Small intestine (tissue), 16 donors: Measurements from ENCODE around the gene TDRD3. TPM values are rescaled to one million over a fixed set of nuclear protein-coding genes. Genes with fewer than 3 reads are reported as not detected.

Experiments used
- DNase-seq, 2 donors: peaks; one replicate each; pipeline versions ENCODE4 v3.0.0 to v3.0.0-alpha.2; 2013
- FAIRE-seq: peaks from 2 replicates; lab custom pipeline; 2012; peaks lifted over from hg19 to GRCh38; lab: Jason Lieb, UNC
- H3K27ac ChIP-seq, 3 donors: one replicate each; pipeline ENCODE4 v1.5.1; 2013; ENCODE audit warnings: low read length in 2 of 3, mild to moderate bottlenecking in 2 of 3, control low read depth in 1 of 3, inconsistent platforms in 1 of 3, low read depth in 1 of 3, moderate library complexity in 1 of 3
- H3K27me3 ChIP-seq, 3 donors: one replicate each; pipeline ENCODE4 v1.6.1; 2013; ENCODE audit warnings: low read length in 3 of 3, inconsistent platforms in 1 of 3; ENCODE audit not compliant: control insufficient read depth in 3 of 3, insufficient read depth in 3 of 3
- H3K36me3 ChIP-seq, 3 donors: one replicate each; pipeline ENCODE4 v1.6.1; 2013; ENCODE audit warnings: low read length in 3 of 3, inconsistent platforms in 1 of 3, low read depth in 1 of 3, mild to moderate bottlenecking in 1 of 3, moderate library complexity in 1 of 3; ENCODE audit not compliant: control insufficient read depth in 3 of 3, insufficient read depth in 2 of 3
- H3K4me1 ChIP-seq, 3 donors: one replicate each; pipeline ENCODE4 v1.6.1; 2013; ENCODE audit warnings: low read length in 2 of 3, inconsistent platforms in 1 of 3, low read depth in 1 of 3, mild to moderate bottlenecking in 1 of 3, moderate library complexity in 1 of 3; ENCODE audit not compliant: control insufficient read depth in 3 of 3, insufficient read depth in 2 of 3
- H3K4me3 ChIP-seq, 3 donors: one replicate each; pipeline ENCODE4 v1.5.1; 2013; ENCODE audit warnings: low read length in 3 of 3, control low read depth in 1 of 3, inconsistent platforms in 1 of 3, low read depth in 1 of 3, mild to moderate bottlenecking in 1 of 3, moderate library complexity in 1 of 3
- H3K9me3 ChIP-seq, 2 donors: one replicate each; pipeline ENCODE4 v1.6.1; 2013; ENCODE audit warnings: low read depth in 1 of 2, low read length in 1 of 2; ENCODE audit not compliant: control insufficient read depth in 2 of 2, insufficient read depth in 1 of 2
- WGBS, 3 donors: extraction: QIAGEN DNeasy Blood & Tissue Kit; methylation state at CpG; one replicate each; pipeline ENCODE4 v1.1.7; 2013; 5-methylcytosine and 5-hydroxymethylcytosine counted together
- long read RNA-seq, 10 donors: transcript quantifications; one replicate each; lab custom pipeline, GENCODE V29; 2026
- polyA plus RNA-seq, 4 donors: library from polyadenylated mRNA; stranded (reverse) in 3 of 4; unstranded in 1 of 4; fragments of 200-250 nt in 3 of 4; fragments of 120-200 nt in 1 of 4; gene quantifications; one replicate each; pipeline versions ENCODE4 v1.2.1 to v1.2.3, GENCODE V29; 2013
- donor health status: healthy with polysubstance abuse.
- donor health status: control.
- donor health status: control.
- donor health status: Bipolar disorder and iron deficiency.
- donor health status: healthy.

Gene TDRD3
- polyA plus RNA-seq: 10 to 100 TPM in 3 of 4 donors, 1 to 10 TPM in 1; 10.0 to 21.7 (median 10.1) TPM
- long read RNA-seq, donor 1: 0 reads
- long read RNA-seq, donor 2: 0 reads
- long read RNA-seq, donor 3: 0 reads
- long read RNA-seq, donor 4: 0 reads
- long read RNA-seq, donor 5, partial matches to known transcripts: 0 of 1 reads
- long read RNA-seq, donor 5, other reads (novel, unspliced or antisense): 0 of 1 reads
- long read RNA-seq, donor 6, partial matches to known transcripts: 0 of 1 reads
- long read RNA-seq, donor 6, other reads (novel, unspliced or antisense): 0 of 1 reads
- long read RNA-seq, donor 7: 0 reads
- long read RNA-seq, donor 8, partial matches to known transcripts: 0 of 1 reads
- long read RNA-seq, donor 8, other reads (novel, unspliced or antisense): 0 of 1 reads
- long read RNA-seq, donor 9: 0 reads
- long read RNA-seq, donor 10: 0 reads

DNA sequence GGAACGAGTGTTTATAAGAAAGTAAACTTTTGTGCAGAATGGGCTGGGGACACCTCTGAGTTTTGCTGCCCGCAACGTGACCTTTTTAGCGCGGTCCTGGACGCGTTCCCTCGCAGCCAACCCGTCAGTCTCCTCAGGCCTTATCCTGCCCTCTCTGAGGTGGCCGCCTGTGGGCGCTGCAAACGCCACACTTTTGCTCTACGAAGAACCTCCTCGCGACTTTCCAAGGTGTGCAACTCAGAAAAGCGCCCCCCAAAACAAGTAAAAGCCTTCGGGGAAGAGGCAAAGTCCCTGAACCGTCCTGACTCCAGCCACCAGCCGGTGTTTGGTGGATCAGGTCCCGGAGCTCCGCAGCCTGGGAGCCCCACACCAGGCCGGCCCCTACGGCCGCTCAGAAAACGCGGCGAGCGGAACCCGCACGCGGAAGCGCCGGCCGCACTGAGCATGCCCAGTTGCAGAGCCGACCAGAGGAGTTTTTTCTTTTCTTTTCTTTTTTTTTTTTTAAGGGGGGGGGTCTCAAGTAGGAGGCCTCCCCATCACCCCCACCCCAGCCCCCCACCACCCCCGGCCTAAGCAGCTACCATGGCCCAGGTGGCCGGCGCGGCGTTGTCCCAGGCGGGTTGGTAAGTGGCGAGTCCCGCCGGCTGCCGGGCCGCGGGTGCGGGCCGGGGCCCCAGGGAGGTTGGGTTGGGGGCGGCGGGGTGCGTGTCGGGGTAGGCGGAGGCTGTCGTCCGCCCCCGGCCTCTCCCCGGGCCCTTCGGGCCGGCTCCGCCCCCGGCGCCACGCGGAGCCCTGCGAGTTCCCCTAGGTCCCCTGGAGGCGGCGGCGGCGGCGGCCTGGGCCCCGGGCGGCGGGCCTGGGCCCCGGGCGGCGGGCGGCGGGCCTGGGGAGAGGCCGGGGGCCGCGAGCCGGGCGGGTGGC is at the start of gene TDRD3:
TDRD3 (plus strand) TSS at position 438 of the 921 bp plus-strand sequence; CDS start at position 583, 145 bp downstream.
- 0 to 1% (median 0%) methylated on average over 48 to 84 of the region's 84 CpGs for WGBS, 3 donors
- DNase-seq (peak; percentile 86 to 94), FAIRE-seq (no peak)
- H3K27me3 ChIP-seq: no peaks in the 10 kb centered on the region
- peak within 1 kb of the TSS; percentile 95 to 99 (median 99) for H3K27ac ChIP-seq
- H3K36me3 ChIP-seq: no peaks in the 10 kb centered on the region
- peak within 1 kb of the TSS; percentile 76 to 85 (median 81) for H3K4me3 ChIP-seq
- no peaks in the 10 kb centered on the region for H3K9me3 ChIP-seq
- peaks cover 4 to 12% (median 7%) of the 10 kb centered on the region in 3 donors for H3K4me1 ChIP-seq

DNA sequence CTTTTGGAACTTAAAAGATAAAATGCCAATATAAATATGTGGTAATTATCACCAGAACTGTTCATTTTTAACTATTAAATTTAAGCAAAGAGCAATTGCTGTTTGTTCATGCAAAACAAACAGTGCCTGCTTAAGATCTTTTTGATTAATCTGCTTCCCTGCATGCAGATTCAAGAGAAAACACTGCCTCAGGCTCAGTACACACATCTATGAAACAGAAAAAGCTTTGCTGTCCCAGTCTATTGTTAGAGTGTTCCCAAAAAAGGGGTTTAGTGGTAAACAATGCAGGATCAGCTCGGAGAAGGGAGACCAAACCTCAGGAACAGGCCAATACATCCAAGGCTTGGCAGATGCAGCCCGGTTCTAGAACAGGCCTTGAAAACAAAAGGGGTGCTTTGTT is 49.3 kb upstream of the TDRD3 start:
- FAIRE-seq (no peak), DNase-seq (no peak)
- Histone ChIP-seq H3K36me3 (no peaks in the 10 kb centered on the region), H3K9me3 (no peaks in the 10 kb centered on the region), H3K27ac (no peak overlapping the region), H3K27me3 (peaks cover 0 to 3% (median 0%) of the 10 kb centered on the region in 3 donors), H3K4me3 (no peak overlapping the region), H3K4me1 (no peaks in the 10 kb centered on the region)
- 75 to 83% (median 78%) methylated on average over 2 of the region's 2 CpGs for WGBS, 3 donors

DNA sequence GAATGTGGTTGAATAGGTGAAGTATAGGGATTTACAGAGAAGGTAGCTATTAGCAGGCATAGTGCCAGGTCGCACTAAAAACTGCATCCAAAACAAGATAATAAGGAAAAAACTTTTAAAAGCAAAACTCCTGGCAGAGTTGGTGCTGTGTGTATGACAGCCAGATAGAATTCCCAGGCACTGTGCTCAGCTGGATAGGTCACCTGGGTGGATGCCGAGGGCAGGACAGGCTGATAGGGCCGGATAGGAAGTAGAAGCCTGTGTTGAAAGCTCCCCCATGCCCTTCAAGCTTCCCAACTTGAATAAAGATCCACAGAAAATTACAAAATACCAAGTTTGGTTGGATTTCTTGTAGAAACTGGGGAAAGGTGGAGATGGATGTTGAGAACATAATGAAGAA is 48.9 kb upstream of the TDRD3 start:
- Histone ChIP-seq H3K36me3 (no peaks in the 10 kb centered on the region), H3K27ac (no peak overlapping the region), H3K4me3 (no peak overlapping the region), H3K4me1 (no peaks in the 10 kb centered on the region), H3K9me3 (no peaks in the 10 kb centered on the region), H3K27me3 (peaks cover 0 to 3% (median 0%) of the 10 kb centered on the region in 3 donors)
- no peak for FAIRE-seq
- 70 to 81% (median 74%) methylated on average over 3 of the region's 3 CpGs for WGBS, 3 donors
- no peak for DNase-seq

DNA sequence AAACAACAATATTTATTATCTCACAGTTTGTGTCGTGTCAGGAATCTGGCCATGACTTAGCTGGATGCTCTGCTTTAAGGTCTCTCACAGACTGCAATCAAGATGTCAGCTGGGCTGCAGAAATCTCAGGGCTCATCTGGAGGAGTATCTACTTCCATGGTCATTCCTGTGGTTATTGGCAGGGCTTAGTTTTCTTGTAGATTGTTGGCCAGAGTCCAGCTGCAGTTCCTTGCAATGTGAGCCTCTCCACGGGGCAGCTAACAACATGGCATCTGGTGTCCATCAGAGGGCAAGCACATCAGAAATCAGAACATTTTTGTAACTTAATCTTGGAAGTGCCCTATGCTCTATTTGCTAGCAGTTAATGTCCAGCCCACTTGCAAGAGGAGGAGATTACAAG is 45.7 kb upstream of the TDRD3 start:
- no peaks in the 10 kb centered on the region for H3K27me3 ChIP-seq
- DNase-seq (no peak), FAIRE-seq (no peak)
- 46 to 56% (median 46%) methylated on average over 2 of the region's 2 CpGs for WGBS, 3 donors
- no peak overlapping the region for H3K4me3 ChIP-seq
- H3K9me3 ChIP-seq: no peaks in the 10 kb centered on the region
- no peak overlapping the region for H3K27ac ChIP-seq
- H3K36me3 ChIP-seq: no peaks in the 10 kb centered on the region
- H3K4me1 ChIP-seq: no peaks in the 10 kb centered on the region

DNA sequence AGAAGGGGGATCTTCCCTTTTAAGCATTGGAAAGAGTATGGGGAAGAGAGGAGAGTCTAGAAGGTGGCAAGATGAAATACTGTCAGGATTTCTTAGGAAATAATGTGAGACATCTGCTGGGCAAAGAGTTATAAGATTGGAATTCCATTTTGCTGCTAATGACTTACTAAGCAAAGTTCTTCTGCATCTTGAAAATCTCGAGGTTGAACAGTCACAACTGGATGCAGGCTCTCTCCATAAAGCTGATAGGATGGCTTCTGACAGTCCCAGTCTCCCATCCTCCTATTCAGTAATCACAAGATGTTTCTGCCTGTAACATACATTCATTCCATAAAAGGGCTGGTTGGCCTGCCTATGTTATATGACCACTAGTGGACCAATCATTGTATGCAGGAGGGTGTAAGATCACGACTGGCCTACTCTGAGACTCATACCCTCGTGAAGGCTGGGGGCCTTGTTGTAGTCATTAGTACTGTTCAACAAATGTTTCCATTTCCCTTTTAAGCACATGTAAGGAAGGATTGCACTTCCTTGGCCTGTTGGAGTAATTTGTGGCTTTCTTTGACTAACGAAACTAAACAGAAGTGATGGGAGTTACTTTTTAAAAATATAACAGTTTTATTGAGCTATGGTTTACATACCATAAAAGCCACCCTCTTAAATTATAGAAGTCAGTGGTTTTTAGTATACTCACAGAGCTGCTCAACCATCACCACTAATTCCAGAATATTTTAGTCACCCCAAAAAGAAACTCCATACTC is 45.0 kb upstream of the TDRD3 start:
- Histone ChIP-seq H3K4me1 (no peaks in the 10 kb centered on the region), H3K27ac (no peak overlapping the region), H3K4me3 (no peak overlapping the region), H3K27me3 (no peaks in the 10 kb centered on the region), H3K9me3 (no peaks in the 10 kb centered on the region), H3K36me3 (no peaks in the 10 kb centered on the region)
- FAIRE-seq (no peak), DNase-seq (no peak)
- WGBS, 3 donors: 62 to 71% (median 66%) methylated on average over 4 of the region's 4 CpGs

DNA sequence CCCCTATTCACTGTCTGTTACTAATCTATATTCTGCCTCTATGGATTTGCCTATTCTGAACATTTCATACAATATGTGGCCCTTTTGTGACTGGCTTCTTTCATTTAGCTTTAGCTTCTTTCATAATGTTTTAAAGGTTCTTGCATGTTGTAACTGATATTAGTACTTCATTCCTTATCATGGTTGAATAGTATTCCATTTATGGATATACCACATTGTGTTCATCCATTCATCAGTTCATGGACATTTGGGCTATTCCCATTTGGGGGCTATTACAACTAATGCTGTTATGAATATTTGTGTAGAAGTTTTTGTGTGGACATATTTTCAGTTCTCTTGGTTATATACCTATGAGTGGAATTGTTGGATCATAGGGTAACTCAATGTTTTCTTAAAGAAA is 44.4 kb upstream of the TDRD3 start:
- Histone ChIP-seq H3K9me3 (no peaks in the 10 kb centered on the region), H3K27ac (no peak overlapping the region), H3K27me3 (no peaks in the 10 kb centered on the region), H3K4me1 (no peaks in the 10 kb centered on the region), H3K4me3 (no peak overlapping the region), H3K36me3 (no peaks in the 10 kb centered on the region)
- FAIRE-seq (no peak), DNase-seq (no peak)

DNA sequence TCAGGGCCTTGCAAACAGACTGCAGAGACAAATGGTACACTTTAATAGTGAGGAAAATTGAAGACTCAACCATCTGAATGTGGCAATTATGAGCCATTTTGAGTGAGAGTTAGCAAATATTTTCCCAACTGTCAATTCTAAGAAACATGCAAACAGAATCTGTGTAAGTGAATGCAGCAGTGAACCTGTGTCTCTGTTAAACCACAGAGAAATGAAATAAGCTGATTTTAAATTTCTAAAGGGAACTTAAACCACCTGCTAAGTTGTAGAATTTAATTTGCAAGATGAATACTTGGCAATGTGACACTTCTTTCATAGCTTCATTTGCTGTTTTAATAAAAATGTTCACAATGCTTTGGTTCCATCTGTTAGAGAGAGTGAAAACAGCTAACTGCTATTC is 42.0 kb upstream of the TDRD3 start:
- FAIRE-seq: no peak

DNA sequence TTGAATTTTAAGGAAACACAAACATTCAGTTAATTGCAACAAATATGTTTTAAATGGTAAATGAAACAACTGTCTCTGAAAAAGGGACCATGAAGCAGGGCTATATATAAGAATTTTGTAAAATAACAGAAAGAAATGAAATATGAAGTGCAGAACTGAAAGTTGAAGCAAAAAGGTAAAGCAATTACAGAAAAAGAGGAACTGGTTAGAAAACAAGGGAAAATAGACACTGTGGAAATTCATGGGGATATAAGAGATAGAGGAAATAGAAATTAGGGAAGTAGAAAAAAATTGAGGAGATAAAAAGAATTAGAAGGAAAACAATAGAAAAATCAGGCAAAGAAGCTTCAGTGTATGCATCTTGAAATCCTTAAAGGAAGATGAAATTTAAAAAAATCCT is 40.0 kb upstream of the TDRD3 start:
- Histone ChIP-seq H3K9me3 (no peaks in the 10 kb centered on the region), H3K4me3 (no peak overlapping the region), H3K4me1 (no peaks in the 10 kb centered on the region), H3K36me3 (no peaks in the 10 kb centered on the region), H3K27me3 (no peaks in the 10 kb centered on the region), H3K27ac (no peak overlapping the region)
- FAIRE-seq (no peak), DNase-seq (no peak)

More for the DNA sequence above, 42.0 kb upstream of the TDRD3 start:
- H3K4me1 ChIP-seq: no peaks in the 10 kb centered on the region
- H3K27ac ChIP-seq: no peak overlapping the region
- no peaks in the 10 kb centered on the region for H3K9me3 ChIP-seq
- no peak overlapping the region for H3K4me3 ChIP-seq
- no peak for DNase-seq
- no peaks in the 10 kb centered on the region for H3K36me3 ChIP-seq
- no peaks in the 10 kb centered on the region for H3K27me3 ChIP-seq
